ENCODE results near the gene CDH4. TPM values are rescaled to one million over a fixed set of nuclear protein-coding genes. Genes with fewer than 3 reads are reported as not detected.

Gene CDH4
- total and polyA plus RNA-seq, 2 donors (not counting 3 experiments of a cell fraction or from before 2014, with no cell fraction given) = 0.17 to 0.51 TPM

- dilution Hi-C loops (cut with MboI; ENCODE audit: extremely low pct_ligation_motif_present, low sequenced_read_pairs) (no loop called here), intact Hi-C loops (cut with micrococcal nuclease) (no loop called here)
- CTCF ChIA-PET = no interaction called here
- no peaks in the 10 kb centered on the region for H3K4me1 ChIP-seq (ENCODE audit: control insufficient read depth, extremely low read depth, insufficient read depth, low read length)
- no peaks in the 10 kb centered on the region for H4K20me1 ChIP-seq (replicated peaks; ENCODE audit: control insufficient read depth, extremely low read depth, insufficient read depth, low read length)
- H3K9me3 ChIP-seq (replicated peaks; ENCODE audit: control insufficient read depth, insufficient read depth, low read length) = peaks cover 8% of the 10 kb centered on the region
- no peak overlapping the region for H3K4me3 ChIP-seq (replicated peaks in 1 of 3; ENCODE audit: insufficient read depth in 1 of 3, low read depth in 1 of 3, low read length in 3 of 3)
- H3K36me3 ChIP-seq (ENCODE audit: control insufficient read depth in 2 of 2, extremely low read depth in 1 of 2, insufficient read depth in 2 of 2, low read length in 2 of 2) = no peaks in the 10 kb centered on the region
- H3K4me2 ChIP-seq (ENCODE audit: insufficient read depth, low read length) = no peak overlapping the region
- TF ChIP-seq EZH2 (IDR thresholded peaks at IDR 0.05; ENCODE audit: borderline replicate concordance, low read depth, low read length, severe bottlenecking) = no peak
- TF ChIP-seq FOS (IDR thresholded peaks at IDR 0.05; ENCODE audit: borderline replicate concordance, insufficient read depth, low read length) = no peak
- no peak for TF ChIP-seq MYC (IDR thresholded peaks at IDR 0.05; ENCODE audit: low read depth, low read length)
- no peak for TF ChIP-seq GATA2 (IDR thresholded peaks at IDR 0.05; ENCODE audit: insufficient read depth, insufficient read length, low read depth, low read length)
- TF ChIP-seq, protein P1, sequence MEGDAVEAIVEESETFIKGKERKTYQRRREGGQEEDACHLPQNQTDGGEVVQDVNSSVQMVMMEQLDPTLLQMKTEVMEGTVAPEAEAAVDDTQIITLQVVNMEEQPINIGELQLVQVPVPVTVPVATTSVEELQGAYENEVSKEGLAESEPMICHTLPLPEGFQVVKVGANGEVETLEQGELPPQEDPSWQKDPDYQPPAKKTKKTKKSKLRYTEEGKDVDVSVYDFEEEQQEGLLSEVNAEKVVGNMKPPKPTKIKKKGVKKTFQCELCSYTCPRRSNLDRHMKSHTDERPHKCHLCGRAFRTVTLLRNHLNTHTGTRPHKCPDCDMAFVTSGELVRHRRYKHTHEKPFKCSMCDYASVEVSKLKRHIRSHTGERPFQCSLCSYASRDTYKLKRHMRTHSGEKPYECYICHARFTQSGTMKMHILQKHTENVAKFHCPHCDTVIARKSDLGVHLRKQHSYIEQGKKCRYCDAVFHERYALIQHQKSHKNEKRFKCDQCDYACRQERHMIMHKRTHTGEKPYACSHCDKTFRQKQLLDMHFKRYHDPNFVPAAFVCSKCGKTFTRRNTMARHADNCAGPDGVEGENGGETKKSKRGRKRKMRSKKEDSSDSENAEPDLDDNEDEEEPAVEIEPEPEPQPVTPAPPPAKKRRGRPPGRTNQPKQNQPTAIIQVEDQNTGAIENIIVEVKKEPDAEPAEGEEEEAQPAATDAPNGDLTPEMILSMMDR (IDR thresholded peaks at IDR 0.05; ENCODE audit: extremely low read depth in 1 of 2, insufficient read depth in 1 of 2, low read depth in 1 of 2, low read length in 2 of 2) = no peak
- TF ChIP-seq POLR2AphosphoS5 (IDR thresholded peaks at IDR 0.05; ENCODE audit: insufficient read depth, low read depth, low read length) = no peak
- no peak for TF ChIP-seq POLR2A (IDR thresholded peaks at IDR 0.05; ENCODE audit: low read depth, low read length)
- no peak for TF ChIP-seq JUN (IDR thresholded peaks at IDR 0.05; ENCODE audit: borderline replicate concordance, insufficient read depth, insufficient read length, low read depth)
- TF ChIP-seq, protein P2, sequence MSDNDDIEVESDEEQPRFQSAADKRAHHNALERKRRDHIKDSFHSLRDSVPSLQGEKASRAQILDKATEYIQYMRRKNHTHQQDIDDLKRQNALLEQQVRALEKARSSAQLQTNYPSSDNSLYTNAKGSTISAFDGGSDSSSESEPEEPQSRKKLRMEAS (IDR thresholded peaks at IDR 0.05; ENCODE audit: insufficient read depth, insufficient read length) = no peak
- H3K27ac ChIP-seq (ENCODE audit: insufficient read depth, low read depth, low read length) = no peak overlapping the region
- no TSS peak for BruUV-seq (replicated peaks)
- H2AFZ ChIP-seq (ENCODE audit: low read depth, low read length) = no peak overlapping the region
- POLR2A ChIA-PET = no interaction called here
- H3K9ac ChIP-seq (replicated peaks; ENCODE audit: extremely low read depth, insufficient read depth, low read length) = no peak overlapping the region
- no peaks in the 10 kb centered on the region for H3K79me2 ChIP-seq (ENCODE audit: control insufficient read depth, insufficient read depth, low read length)
- DNase-seq (ENCODE audit: low read depth, low spot score) (no peak), FAIRE-seq (no peak)
- no peaks in the 10 kb centered on the region for H3K9me1 ChIP-seq (replicated peaks; ENCODE audit: control insufficient read depth, extremely low read depth, insufficient read depth, low read length)
- no peaks in the 10 kb centered on the region for H3K27me3 ChIP-seq (ENCODE audit: control insufficient read depth in 2 of 2, insufficient read depth in 2 of 2, low read length in 2 of 2)
These were observed 148.4 kb downstream of the CDH4 start for GRCh38 chr20:61400499-61400898.

Data from endothelial cell of umbilical vein (primary cell).